Neural progenitor cell (in vitro differentiated cells): ENCODE results near the gene TMEM218. TPM values are rescaled to one million over a fixed set of nuclear protein-coding genes. Genes with fewer than 3 reads are reported as not detected.

Source experiments
- DNase-seq: peaks from one replicate; pipeline ENCODE4 v3.0.0-alpha.2; 2016; ENCODE audit warnings: low spot score
- H2AFZ ChIP-seq: fragments of 200-600 bp; sonication (generic); replicated peaks from 2 replicates; pipeline ENCODE4 v1.6.1; 2016; ENCODE audit warnings: antibody characterized with exemption
- H3F3A ChIP-seq: fragments of 200-600 bp; sonication (generic); 2 replicates; pipeline ENCODE4 v1.6.1; 2016; ENCODE audit warnings: antibody characterized with exemption, low read depth
- H3K27ac ChIP-seq: fragments of 200-600 bp; sonication (generic); 2 replicates; pipeline ENCODE4 v1.5.1; 2016; ENCODE audit warnings: mild to moderate bottlenecking
- H3K27me3 ChIP-seq: fragments of 200-600 bp; sonication (generic); 2 replicates; pipeline ENCODE4 v1.6.1; 2016; ENCODE audit warnings: mild to moderate bottlenecking, moderate library complexity
- H3K36me3 ChIP-seq: fragments of 200-600 bp; sonication (generic); 2 replicates; pipeline ENCODE4 v1.5.1; 2016
- H3K4me1 ChIP-seq: fragments of 200-600 bp; sonication (generic); 2 replicates; pipeline ENCODE4 v1.6.1; 2016; ENCODE audit warnings: mixed run types
- H3K4me2 ChIP-seq: fragments of 200-600 bp; sonication (generic); 2 replicates; pipeline ENCODE4 v1.6.1; 2016
- H3K4me3 ChIP-seq: fragments of 200-600 bp; sonication (generic); 2 replicates; pipeline ENCODE4 v1.5.1; 2016
- H3K79me2 ChIP-seq: fragments of 200-600 bp; sonication (generic); 2 replicates; pipeline ENCODE4 v1.6.1; 2016; ENCODE audit warnings: low read depth
- H3K9ac ChIP-seq: fragments of 200-600 bp; sonication (generic); 2 replicates; pipeline ENCODE4 v1.6.1; 2016
- H3K9me3 ChIP-seq: fragments of 200-600 bp; sonication (generic); 2 replicates; pipeline ENCODE4 v1.5.1; 2016; ENCODE audit warnings: low read depth
- H4K20me1 ChIP-seq: fragments of 200-600 bp; sonication (generic); 2 replicates; pipeline ENCODE4 v1.6.1; 2016; ENCODE audit warnings: low read depth
- H3K27ac Mint-ChIP-seq: 3 replicates; pipeline ENCODE4 v1.8.0; 2021; ENCODE audit warnings: mixed read lengths
- H3K27me3 Mint-ChIP-seq: 2 replicates; pipeline ENCODE4 v1.8.0; 2022; ENCODE audit warnings: low read depth, mild to moderate bottlenecking, inconsistent platforms, moderate library complexity, mixed read lengths; ENCODE audit not compliant: insufficient read depth
- H3K36me3 Mint-ChIP-seq: 3 replicates; pipeline ENCODE4 v1.8.0; 2021; ENCODE audit warnings: mixed read lengths
- H3K4me1 Mint-ChIP-seq: 3 replicates; pipeline ENCODE4 v1.8.0; 2021; ENCODE audit warnings: mixed read lengths
- H3K4me3 Mint-ChIP-seq: 3 replicates; pipeline ENCODE4 v1.8.0; 2021; ENCODE audit warnings: mild to moderate bottlenecking, moderate library complexity, mixed read lengths
- H3K9me3 Mint-ChIP-seq: 3 replicates; pipeline ENCODE4 v1.8.0; 2020; ENCODE audit warnings: mixed read lengths
- EZH2 ChIP-seq: fragments of 200-600 bp; sonication (generic); IDR thresholded peaks from 2 replicates; pipeline ENCODE4 v1.6.1; 2017; ENCODE audit warnings: antibody characterized with exemption, mild to moderate bottlenecking, moderate library complexity
- EZH2phosphoT487 ChIP-seq: fragments of 200-600 bp; sonication (generic); IDR thresholded peaks from 2 replicates; pipeline ENCODE4 v1.6.1; 2017; ENCODE audit warnings: antibody characterized with exemption
- total RNA-seq: library from RNA; depleted of rRNA; stranded (reverse); fragments of >200 nt; gene quantifications from 2 replicates; pipeline ENCODE4 v1.2.3, GENCODE V29; 2015; ENCODE audit warnings: low replicate concordance
- TF ChIP-seq, protein P1 (sequence below): fragments of 200-600 bp; sonication (generic); IDR thresholded peaks from 2 replicates; pipeline ENCODE4 v1.5.1; 2017; ENCODE audit warnings: antibody characterized with exemption, mild to moderate bottlenecking

TMEM218 gene
- total RNA-seq, 1 donor from 2014 or later: 44.1 TPM

DNA sequence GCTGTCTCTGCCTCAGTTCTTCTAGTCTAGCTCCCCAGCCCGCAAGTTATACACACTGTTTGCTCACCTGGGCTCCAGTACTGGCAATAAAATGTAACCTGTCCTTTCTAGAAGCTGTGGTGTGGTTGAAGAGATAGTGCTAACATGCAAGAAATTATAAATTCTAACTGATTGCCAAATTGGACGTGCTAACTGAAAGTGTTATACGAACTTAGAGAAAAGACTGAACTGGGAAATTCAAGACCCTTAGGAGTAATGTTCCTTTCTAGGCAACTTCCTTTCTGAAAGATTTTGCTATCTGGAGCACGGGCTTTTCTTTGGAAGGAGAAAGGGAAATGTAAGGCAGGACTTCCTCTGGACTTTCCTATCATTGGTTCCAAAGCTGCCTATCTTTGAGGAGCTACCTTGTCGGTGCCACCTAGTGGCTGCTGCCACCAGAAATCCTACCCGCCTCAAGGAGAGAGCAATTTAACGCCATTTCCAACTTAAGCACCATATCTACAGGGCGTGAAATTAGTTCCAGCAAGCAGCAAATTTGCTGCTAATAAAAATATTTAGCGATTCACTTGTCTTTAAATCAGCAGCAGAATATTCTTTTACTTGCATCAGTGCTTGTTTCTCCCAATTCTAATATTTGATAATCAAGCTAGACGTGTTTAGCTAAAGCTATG, 12.7 kb upstream of the TMEM218 start:
- peaks cover 16% of the 10 kb centered on the region for H3K4me1 Mint-ChIP-seq
- H3K36me3 ChIP-seq: no peaks in the 10 kb centered on the region
- peaks cover 19% of the 10 kb centered on the region for H3K27me3 ChIP-seq
- H3K4me3 Mint-ChIP-seq: no peak overlapping the region
- H3K4me3 ChIP-seq: no peak overlapping the region
- H3K9ac ChIP-seq: no peak overlapping the region
- H3K27ac Mint-ChIP-seq: no peak overlapping the region
- no peak overlapping the region for H3K27ac ChIP-seq
- no peaks in the 10 kb centered on the region for H3K79me2 ChIP-seq
- peaks cover 5% of the 10 kb centered on the region for H3K4me1 ChIP-seq
- no peak for TF ChIP-seq EZH2
- TF ChIP-seq, protein P1, sequence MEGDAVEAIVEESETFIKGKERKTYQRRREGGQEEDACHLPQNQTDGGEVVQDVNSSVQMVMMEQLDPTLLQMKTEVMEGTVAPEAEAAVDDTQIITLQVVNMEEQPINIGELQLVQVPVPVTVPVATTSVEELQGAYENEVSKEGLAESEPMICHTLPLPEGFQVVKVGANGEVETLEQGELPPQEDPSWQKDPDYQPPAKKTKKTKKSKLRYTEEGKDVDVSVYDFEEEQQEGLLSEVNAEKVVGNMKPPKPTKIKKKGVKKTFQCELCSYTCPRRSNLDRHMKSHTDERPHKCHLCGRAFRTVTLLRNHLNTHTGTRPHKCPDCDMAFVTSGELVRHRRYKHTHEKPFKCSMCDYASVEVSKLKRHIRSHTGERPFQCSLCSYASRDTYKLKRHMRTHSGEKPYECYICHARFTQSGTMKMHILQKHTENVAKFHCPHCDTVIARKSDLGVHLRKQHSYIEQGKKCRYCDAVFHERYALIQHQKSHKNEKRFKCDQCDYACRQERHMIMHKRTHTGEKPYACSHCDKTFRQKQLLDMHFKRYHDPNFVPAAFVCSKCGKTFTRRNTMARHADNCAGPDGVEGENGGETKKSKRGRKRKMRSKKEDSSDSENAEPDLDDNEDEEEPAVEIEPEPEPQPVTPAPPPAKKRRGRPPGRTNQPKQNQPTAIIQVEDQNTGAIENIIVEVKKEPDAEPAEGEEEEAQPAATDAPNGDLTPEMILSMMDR: peak; percentile 51
- H3K9me3 ChIP-seq: no peaks in the 10 kb centered on the region
- H3F3A ChIP-seq: peaks cover 2% of the 10 kb centered on the region
- H4K20me1 ChIP-seq: no peaks in the 10 kb centered on the region
- peak overlapping the region; percentile 85 for H2AFZ ChIP-seq
- peak; percentile 54 for DNase-seq
- H3K9me3 Mint-ChIP-seq: peaks cover 3% of the 10 kb centered on the region
- H3K4me2 ChIP-seq: no peak overlapping the region
- H3K36me3 Mint-ChIP-seq: peaks cover 2% of the 10 kb centered on the region
- peaks cover 4% of the 10 kb centered on the region for H3K27me3 Mint-ChIP-seq

DNA sequence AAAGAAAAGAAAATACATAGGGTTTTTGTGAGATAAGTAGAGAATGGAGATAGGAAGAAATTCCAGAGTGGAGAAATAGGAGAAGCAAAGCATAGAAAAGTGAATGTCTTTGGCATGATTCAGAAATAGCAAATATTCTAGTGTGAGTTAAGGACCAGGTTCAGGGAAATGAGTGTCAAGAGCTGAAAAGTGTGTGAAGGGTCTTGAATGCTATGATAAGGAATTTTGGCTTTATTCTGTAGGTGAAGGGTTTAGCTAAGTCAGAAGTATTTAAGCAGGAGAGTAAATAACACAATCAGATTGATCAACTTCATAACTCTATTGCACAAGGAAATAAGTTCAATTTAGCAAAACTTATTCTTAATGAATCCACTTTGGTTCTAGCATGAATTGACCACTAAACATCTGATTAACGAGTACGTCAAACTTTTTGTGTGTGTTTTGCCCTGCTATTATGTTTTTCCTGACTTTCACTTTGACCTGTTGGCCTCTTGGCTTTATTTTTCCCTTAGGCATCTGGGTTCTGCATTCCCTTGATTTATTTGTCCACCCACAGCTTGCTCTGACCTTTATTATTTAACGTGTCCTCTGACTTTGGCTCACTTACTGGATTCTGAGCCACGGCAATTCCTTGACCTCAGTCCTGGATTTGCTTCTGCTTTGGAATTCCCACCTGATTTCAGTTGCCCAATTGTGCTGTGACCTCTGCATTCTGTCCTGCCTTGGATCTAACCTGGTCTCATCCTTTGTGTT, 11.9 kb upstream of the TMEM218 start:
- H3K9me3 ChIP-seq: no peaks in the 10 kb centered on the region
- no peak overlapping the region for H3K4me3 ChIP-seq
- H3K4me2 ChIP-seq: no peak overlapping the region
- no peaks in the 10 kb centered on the region for H3K36me3 ChIP-seq
- no peak overlapping the region for H3K4me3 Mint-ChIP-seq
- no peaks in the 10 kb centered on the region for H3K36me3 Mint-ChIP-seq
- no peaks in the 10 kb centered on the region for H3K9me3 Mint-ChIP-seq
- H3K27ac ChIP-seq: no peak overlapping the region
- no peaks in the 10 kb centered on the region for H3K4me1 ChIP-seq
- no peaks in the 10 kb centered on the region for H3F3A ChIP-seq
- no peaks in the 10 kb centered on the region for H4K20me1 ChIP-seq
- H3K9ac ChIP-seq: no peak overlapping the region
- no peaks in the 10 kb centered on the region for H3K79me2 ChIP-seq
- DNase-seq: no peak
- H3K27ac Mint-ChIP-seq: no peak overlapping the region
- peaks cover 12% of the 10 kb centered on the region for H3K4me1 Mint-ChIP-seq
- peaks cover 4% of the 10 kb centered on the region for H3K27me3 Mint-ChIP-seq
- TF ChIP-seq, protein P1: no peak
- TF ChIP-seq EZH2: no peak
- no peak for TF ChIP-seq EZH2phosphoT487
- H2AFZ ChIP-seq: peak overlapping the region; percentile 85
- peaks cover 19% of the 10 kb centered on the region for H3K27me3 ChIP-seq

DNA sequence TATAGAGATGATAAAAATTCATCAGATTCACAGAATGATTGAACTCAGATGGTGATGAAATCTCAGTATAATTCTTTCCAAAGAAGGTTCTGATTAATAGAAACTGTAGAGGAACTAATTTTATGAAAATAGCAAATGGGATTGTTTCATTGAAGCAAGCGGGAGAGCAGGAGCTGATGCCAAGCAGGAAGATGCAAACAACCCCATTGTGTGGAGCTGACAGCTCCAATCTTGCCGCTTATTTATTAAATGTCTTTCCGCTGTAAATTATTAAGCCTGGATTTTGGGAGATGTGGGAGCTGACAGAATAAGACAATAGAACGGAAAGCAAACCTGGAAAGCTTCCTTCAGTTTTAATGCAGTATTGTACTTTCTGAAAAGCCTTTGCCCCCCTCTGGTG, 6.0 kb upstream of the TMEM218 start:
- Histone ChIP-seq H3K27ac (no peak overlapping the region), H3K4me1 (peaks cover 8% of the 10 kb centered on the region), H3F3A (peaks cover 9% of the 10 kb centered on the region), H4K20me1 (no peaks in the 10 kb centered on the region), H3K36me3 (no peaks in the 10 kb centered on the region), H3K9ac (no peak overlapping the region), H3K4me2 (peak overlapping the region; percentile 57), H3K9me3 (no peaks in the 10 kb centered on the region), H3K4me3 (no peak overlapping the region), H3K79me2 (no peaks in the 10 kb centered on the region), H2AFZ (peak overlapping the region; percentile 92), H3K27me3 (peaks cover 15% of the 10 kb centered on the region)
- no peak overlapping the region for H3K27ac Mint-ChIP-seq
- H3K4me3 Mint-ChIP-seq: no peak overlapping the region
- TF ChIP-seq EZH2 (no peak), EZH2phosphoT487 (no peak)
- TF ChIP-seq, protein P1: no peak
- H3K36me3 Mint-ChIP-seq: peaks cover 4% of the 10 kb centered on the region
- H3K27me3 Mint-ChIP-seq: peaks cover 5% of the 10 kb centered on the region
- peaks cover 13% of the 10 kb centered on the region for H3K9me3 Mint-ChIP-seq
- peaks cover 6% of the 10 kb centered on the region for H3K4me1 Mint-ChIP-seq
- DNase-seq: peak; percentile 20
